K562 (cell line): Measurements from ENCODE around the gene NAIF1. TPM values are rescaled to one million over a fixed set of nuclear protein-coding genes. Genes with fewer than 3 reads are reported as not detected.

ENCODE experiments used
- ARID4B ChIP-seq: sonication (generic); formaldehyde crosslinking; IDR thresholded peaks from 2 replicates; pipeline ENCODE4 v1.8.0; 2022; ENCODE audit warnings: mild to moderate bottlenecking, missing genetic modification reagents
- CBX8 ChIP-seq: fragments of 200-600 bp; sonication (generic); IDR thresholded peaks from 2 replicates; pipeline ENCODE4 v1.6.1; 2012; ENCODE audit warnings: borderline replicate concordance, mixed run types, low read depth, mild to moderate bottlenecking, moderate library complexity, mixed read lengths, low read length, control low read depth, inconsistent platforms; ENCODE audit not compliant: poor library complexity, severe bottlenecking; ENCODE audit errors: extremely low read depth
- CCAR2 ChIP-seq: fragments of 200-400 bp; formaldehyde crosslinking; IDR thresholded peaks from 2 replicates; pipeline ENCODE4 v1.6.1; 2017; ENCODE audit warnings: mild to moderate bottlenecking, low read depth, low read length
- DPF2 ChIP-seq: fragments of 450-650 bp; IDR thresholded peaks from 2 replicates; pipeline ENCODE4 v1.6.1; 2016
- KAT2B ChIP-seq: IDR thresholded peaks from one replicate; pipeline ENCODE4 v1.6.1; 2012; ENCODE audit warnings: low read depth, mild to moderate bottlenecking, control low read depth, inconsistent platforms, low read length, moderate library complexity
- MECOM ChIP-seq: fragments of 250-450 bp; sonication (Bioruptor Pico); IDR thresholded peaks from 2 replicates; pipeline ENCODE4 v1.8.0; 2022; ENCODE audit warnings: inconsistent platforms
- MTA3 ChIP-seq: fragments of 450-650 bp; formaldehyde crosslinking; IDR thresholded peaks from 2 replicates; pipeline ENCODE4 v1.6.1; 2017; ENCODE audit warnings: mild to moderate bottlenecking, borderline replicate concordance
- NFE2L1 ChIP-seq: fragments of 450-650 bp; IDR thresholded peaks from 2 replicates; pipeline ENCODE4 v1.6.1; 2016; ENCODE audit warnings: missing genetic modification characterization, low read depth, mild to moderate bottlenecking, missing compliant biosample characterization, moderate library complexity, borderline replicate concordance
- PRMT5 ChIP-seq: sonication (generic); formaldehyde crosslinking; IDR thresholded peaks from 2 replicates; pipeline ENCODE4 v1.5.0; 2020; ENCODE audit warnings: missing genetic modification reagents
- SOX6 ChIP-seq: fragments of 450-650 bp; IDR thresholded peaks from 2 replicates; pipeline ENCODE4 v1.6.1; 2014; ENCODE audit warnings: mild to moderate bottlenecking
- polyA plus RNA-seq, 8 experiments: library from polyadenylated mRNA; depleted of rRNA in 4 of 8; stranded (reverse) in 5 of 8; unstranded in 3 of 8; fragments of >200 nt; fragmentation: Nextera tagmentation in 2 of 8; fragmentation: Illumina TruSeq in 1 of 8; extraction: Ambion mirVana in 2 of 8; extraction: Trizol in 1 of 8; gene quantifications; 2 replicates each; pipeline versions ENCODE4 v1.2.1 to v1.2.3, GENCODE V29; 2011 to 2014; ENCODE audit warnings: inconsistent platforms in 1 of 8, missing spikeins in 1 of 8
- total RNA-seq, 7 experiments: library from RNA; depleted of rRNA in 6 of 7; stranded (reverse); fragments of >200 nt in 6 of 7; fragmentation: Illumina TruSeq in 2 of 7; extraction: Trizol in 2 of 7; gene quantifications; 2 replicates each; pipeline versions ENCODE4 v1.2.1 to v1.2.3, GENCODE V29; 2011 to 2021; ENCODE audit warnings: low replicate concordance in 1 of 7
- TF ChIP-seq, protein P1 (sequence below): fragments of 450-650 bp; IDR thresholded peaks from 2 replicates; pipeline ENCODE4 v1.6.1; 2016; ENCODE audit warnings: low read depth, mild to moderate bottlenecking, moderate library complexity
- TF ChIP-seq, protein P2 (sequence below): fragments of 450-650 bp; IDR thresholded peaks from 2 replicates; pipeline ENCODE4 v1.6.1; 2016; ENCODE audit warnings: mild to moderate bottlenecking
- TF ChIP-seq, protein P3 (sequence below): sonication (generic); formaldehyde crosslinking; IDR thresholded peaks from 2 replicates; pipeline ENCODE4 v1.5.0; 2020; ENCODE audit warnings: missing genetic modification reagents
- TF ChIP-seq, protein P4 (sequence below): fragments of 250-450 bp; sonication (Bioruptor Pico); IDR thresholded peaks from 2 replicates; pipeline ENCODE4 v1.5.0; 2021
- TF ChIP-seq, protein P5 (sequence below): fragments of 450-650 bp; IDR thresholded peaks from 2 replicates; pipeline ENCODE4 v1.6.1; 2016; ENCODE audit warnings: borderline replicate concordance

NAIF1 gene
- total and polyA plus RNA-seq, 9 of the 15 experiments (the other 6 are each of a cell fraction or from before 2014, with no cell fraction given): 4.8 to 26.6 (median 17.2) TPM

- TF ChIP-seq ARID4B (CRISPR knock-in tag) (peak; percentile 75), MECOM (CRISPR knock-in tag) (peak; percentile 61; the same call in 1 of the 2 replicates), SOX6 (no peak), CCAR2 (no peak), NFE2L1 (tag) (no peak), MTA3 (0 out of 2 replicates have a peak, but pooled peaks have one; percentile 19), DPF2 (no peak), KAT2B (no peak), PRMT5 (no peak), CBX8 (no peak)
- TF ChIP-seq, protein P1, sequence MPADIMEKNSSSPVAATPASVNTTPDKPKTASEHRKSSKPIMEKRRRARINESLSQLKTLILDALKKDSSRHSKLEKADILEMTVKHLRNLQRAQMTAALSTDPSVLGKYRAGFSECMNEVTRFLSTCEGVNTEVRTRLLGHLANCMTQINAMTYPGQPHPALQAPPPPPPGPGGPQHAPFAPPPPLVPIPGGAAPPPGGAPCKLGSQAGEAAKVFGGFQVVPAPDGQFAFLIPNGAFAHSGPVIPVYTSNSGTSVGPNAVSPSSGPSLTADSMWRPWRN: no peak
- TF ChIP-seq, protein P2, sequence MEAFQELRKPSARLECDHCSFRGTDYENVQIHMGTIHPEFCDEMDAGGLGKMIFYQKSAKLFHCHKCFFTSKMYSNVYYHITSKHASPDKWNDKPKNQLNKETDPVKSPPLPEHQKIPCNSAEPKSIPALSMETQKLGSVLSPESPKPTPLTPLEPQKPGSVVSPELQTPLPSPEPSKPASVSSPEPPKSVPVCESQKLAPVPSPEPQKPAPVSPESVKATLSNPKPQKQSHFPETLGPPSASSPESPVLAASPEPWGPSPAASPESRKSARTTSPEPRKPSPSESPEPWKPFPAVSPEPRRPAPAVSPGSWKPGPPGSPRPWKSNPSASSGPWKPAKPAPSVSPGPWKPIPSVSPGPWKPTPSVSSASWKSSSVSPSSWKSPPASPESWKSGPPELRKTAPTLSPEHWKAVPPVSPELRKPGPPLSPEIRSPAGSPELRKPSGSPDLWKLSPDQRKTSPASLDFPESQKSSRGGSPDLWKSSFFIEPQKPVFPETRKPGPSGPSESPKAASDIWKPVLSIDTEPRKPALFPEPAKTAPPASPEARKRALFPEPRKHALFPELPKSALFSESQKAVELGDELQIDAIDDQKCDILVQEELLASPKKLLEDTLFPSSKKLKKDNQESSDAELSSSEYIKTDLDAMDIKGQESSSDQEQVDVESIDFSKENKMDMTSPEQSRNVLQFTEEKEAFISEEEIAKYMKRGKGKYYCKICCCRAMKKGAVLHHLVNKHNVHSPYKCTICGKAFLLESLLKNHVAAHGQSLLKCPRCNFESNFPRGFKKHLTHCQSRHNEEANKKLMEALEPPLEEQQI: no peak
- TF ChIP-seq, protein P3, sequence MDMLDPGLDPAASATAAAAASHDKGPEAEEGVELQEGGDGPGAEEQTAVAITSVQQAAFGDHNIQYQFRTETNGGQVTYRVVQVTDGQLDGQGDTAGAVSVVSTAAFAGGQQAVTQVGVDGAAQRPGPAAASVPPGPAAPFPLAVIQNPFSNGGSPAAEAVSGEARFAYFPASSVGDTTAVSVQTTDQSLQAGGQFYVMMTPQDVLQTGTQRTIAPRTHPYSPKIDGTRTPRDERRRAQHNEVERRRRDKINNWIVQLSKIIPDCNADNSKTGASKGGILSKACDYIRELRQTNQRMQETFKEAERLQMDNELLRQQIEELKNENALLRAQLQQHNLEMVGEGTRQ: no peak
- TF ChIP-seq, protein P4, sequence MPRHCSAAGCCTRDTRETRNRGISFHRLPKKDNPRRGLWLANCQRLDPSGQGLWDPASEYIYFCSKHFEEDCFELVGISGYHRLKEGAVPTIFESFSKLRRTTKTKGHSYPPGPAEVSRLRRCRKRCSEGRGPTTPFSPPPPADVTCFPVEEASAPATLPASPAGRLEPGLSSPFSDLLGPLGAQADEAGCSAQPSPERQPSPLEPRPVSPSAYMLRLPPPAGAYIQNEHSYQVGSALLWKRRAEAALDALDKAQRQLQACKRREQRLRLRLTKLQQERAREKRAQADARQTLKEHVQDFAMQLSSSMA (CRISPR knock-in tag): no peak
- TF ChIP-seq, protein P5, sequence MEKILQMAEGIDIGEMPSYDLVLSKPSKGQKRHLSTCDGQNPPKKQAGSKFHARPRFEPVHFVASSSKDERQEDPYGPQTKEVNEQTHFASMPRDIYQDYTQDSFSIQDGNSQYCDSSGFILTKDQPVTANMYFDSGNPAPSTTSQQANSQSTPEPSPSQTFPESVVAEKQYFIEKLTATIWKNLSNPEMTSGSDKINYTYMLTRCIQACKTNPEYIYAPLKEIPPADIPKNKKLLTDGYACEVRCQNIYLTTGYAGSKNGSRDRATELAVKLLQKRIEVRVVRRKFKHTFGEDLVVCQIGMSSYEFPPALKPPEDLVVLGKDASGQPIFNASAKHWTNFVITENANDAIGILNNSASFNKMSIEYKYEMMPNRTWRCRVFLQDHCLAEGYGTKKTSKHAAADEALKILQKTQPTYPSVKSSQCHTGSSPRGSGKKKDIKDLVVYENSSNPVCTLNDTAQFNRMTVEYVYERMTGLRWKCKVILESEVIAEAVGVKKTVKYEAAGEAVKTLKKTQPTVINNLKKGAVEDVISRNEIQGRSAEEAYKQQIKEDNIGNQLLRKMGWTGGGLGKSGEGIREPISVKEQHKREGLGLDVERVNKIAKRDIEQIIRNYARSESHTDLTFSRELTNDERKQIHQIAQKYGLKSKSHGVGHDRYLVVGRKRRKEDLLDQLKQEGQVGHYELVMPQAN: peak; percentile 36; the same call in 1 of the 2 replicates
Measured at GRCh38 chr9:128068386-128069205, 1.5 kb upstream of the NAIF1 start (continued).
